H9 (cell line): ENCODE data around the gene DENND1A. TPM values are rescaled to one million over a fixed set of nuclear protein-coding genes. Genes with fewer than 3 reads are reported as not detected.

Source experiments
- DNase-seq: peaks from one replicate; pipeline ENCODE4 v3.0.0-alpha.2; 2017
- H2AFZ ChIP-seq: one replicate; pipeline ENCODE4 v1.6.1; 2013; ENCODE audit warnings: mild to moderate bottlenecking, low read length, control low read depth, moderate library complexity
- H2AK5ac ChIP-seq: 2 replicates; pipeline ENCODE4 v1.6.1; 2013; ENCODE audit warnings: low read length, control low read depth, mixed read lengths; ENCODE audit not compliant: insufficient read length
- H2BK120ac ChIP-seq: one replicate; pipeline ENCODE4 v1.6.1; 2013; ENCODE audit warnings: low read depth, mild to moderate bottlenecking, low read length, control low read depth, inconsistent platforms; ENCODE audit not compliant: poor library complexity, severe bottlenecking
- H2BK12ac ChIP-seq: 2 replicates; pipeline ENCODE4 v1.6.1; 2013; ENCODE audit warnings: low read length, control low read depth, mixed read lengths, low read depth; ENCODE audit not compliant: insufficient read length
- H2BK15ac ChIP-seq: 2 replicates; pipeline ENCODE4 v1.6.1; 2013; ENCODE audit warnings: low read depth, low read length, control low read depth
- H2BK20ac ChIP-seq: one replicate; pipeline ENCODE4 v1.6.1; 2013; ENCODE audit warnings: low read depth, mild to moderate bottlenecking, low read length, control low read depth, inconsistent platforms; ENCODE audit not compliant: poor library complexity, severe bottlenecking
- H2BK5ac ChIP-seq: 2 replicates; pipeline ENCODE4 v1.6.1; 2013; ENCODE audit warnings: low read length, control low read depth, mixed read lengths; ENCODE audit not compliant: insufficient read length
- H3K14ac ChIP-seq: 2 replicates; pipeline ENCODE4 v1.6.1; 2013; ENCODE audit warnings: low read length, control low read depth; ENCODE audit not compliant: insufficient read depth
- H3K18ac ChIP-seq: 2 replicates; pipeline ENCODE4 v1.6.1; 2013; ENCODE audit warnings: low read depth, mild to moderate bottlenecking, mixed read lengths, low read length, control low read depth; ENCODE audit not compliant: insufficient read length
- H3K23ac ChIP-seq: 2 replicates; pipeline ENCODE4 v1.6.1; 2013; ENCODE audit warnings: low read length, control low read depth, mixed read lengths, low read depth; ENCODE audit not compliant: insufficient read length
- H3K23me2 ChIP-seq: 2 replicates; pipeline ENCODE4 v1.6.1; 2013; ENCODE audit warnings: low read depth, mild to moderate bottlenecking, mixed read lengths, low read length, control low read depth; ENCODE audit not compliant: insufficient read length, poor library complexity, severe bottlenecking
- H3K27ac ChIP-seq: 2 replicates; pipeline ENCODE4 v1.5.1; 2013; ENCODE audit warnings: low read length, control low read depth, mixed read lengths, low read depth; ENCODE audit not compliant: insufficient read length
- H3K27me3 ChIP-seq: 2 replicates; pipeline ENCODE4 v1.6.1; 2013; ENCODE audit warnings: low read length, control low read depth, inconsistent platforms; ENCODE audit not compliant: insufficient read depth
- H3K4ac ChIP-seq: 2 replicates; pipeline ENCODE4 v1.6.1; 2013; ENCODE audit warnings: low read depth, mild to moderate bottlenecking, control low read depth, inconsistent platforms, low read length, moderate library complexity
- H3K4me1 ChIP-seq: 2 replicates; pipeline ENCODE4 v1.6.1; 2013; ENCODE audit warnings: low read length, control low read depth, inconsistent platforms; ENCODE audit not compliant: insufficient read depth
- H3K4me2 ChIP-seq: 2 replicates; pipeline ENCODE4 v1.6.1; 2013; ENCODE audit warnings: low read length, control low read depth, mixed read lengths; ENCODE audit not compliant: insufficient read length, insufficient read depth
- H3K56ac ChIP-seq: 2 replicates; pipeline ENCODE4 v1.6.1; 2013; ENCODE audit warnings: low read depth, mild to moderate bottlenecking, mixed read lengths, low read length, control low read depth; ENCODE audit not compliant: insufficient read length
- H3K79me1 ChIP-seq: 2 replicates; pipeline ENCODE4 v1.6.1; 2013; ENCODE audit warnings: low read depth, mild to moderate bottlenecking, moderate library complexity, low read length, control low read depth, inconsistent platforms; ENCODE audit not compliant: insufficient read depth, poor library complexity, severe bottlenecking
- H3K79me2 ChIP-seq: 2 replicates; pipeline ENCODE4 v1.6.1; 2013; ENCODE audit warnings: low read length, control low read depth, inconsistent platforms; ENCODE audit not compliant: insufficient read depth
- H3K9ac ChIP-seq: 2 replicates; pipeline ENCODE4 v1.6.1; 2013; ENCODE audit warnings: low read length, control low read depth, mixed read lengths; ENCODE audit not compliant: insufficient read length; ENCODE audit errors: extremely low read depth
- H3K9me3 ChIP-seq: one replicate; pipeline ENCODE4 v1.6.1; 2013; ENCODE audit warnings: low read depth, low read length, inconsistent platforms; ENCODE audit not compliant: control insufficient read depth
- H3T11ph ChIP-seq: one replicate; pipeline ENCODE4 v1.6.1; 2013; ENCODE audit warnings: mild to moderate bottlenecking, low read length, control low read depth, inconsistent platforms
- H4K20me1 ChIP-seq: one replicate; pipeline ENCODE4 v1.6.1; 2013; ENCODE audit not compliant: control insufficient read depth, insufficient read length, insufficient read depth
- H4K5ac ChIP-seq: 2 replicates; pipeline ENCODE4 v1.6.1; 2013; ENCODE audit warnings: low read depth, mild to moderate bottlenecking, mixed read lengths, low read length, control low read depth; ENCODE audit not compliant: insufficient read length
- H4K8ac ChIP-seq: replicated peaks from 2 replicates; pipeline ENCODE4 v1.6.1; 2013; ENCODE audit warnings: low read length, control low read depth, mixed read lengths, low read depth; ENCODE audit not compliant: insufficient read length
- H4K91ac ChIP-seq: 2 replicates; pipeline ENCODE4 v1.6.1; 2013; ENCODE audit warnings: low read depth, mild to moderate bottlenecking, moderate library complexity, mixed read lengths, low read length, control low read depth; ENCODE audit not compliant: insufficient read length
- H3K27ac Mint-ChIP-seq, 3 experiments: 2 replicates in 2 of 3; 3 replicates in 1 of 3; pipeline ENCODE4 v1.8.0; 2020 to 2021; ENCODE audit warnings: mixed read lengths in 3 of 3, mild to moderate bottlenecking in 1 of 3, moderate library complexity in 1 of 3
- H3K27me3 Mint-ChIP-seq: 2 replicates; pipeline ENCODE4 v1.8.0; 2021; ENCODE audit warnings: low read depth, mild to moderate bottlenecking, moderate library complexity, mixed read lengths
- H3K36me3 Mint-ChIP-seq, 3 experiments: 2 replicates in 2 of 3; 3 replicates in 1 of 3; pipeline ENCODE4 v1.8.0; 2020 to 2021; ENCODE audit warnings: low read depth in 3 of 3, mixed read lengths in 3 of 3; ENCODE audit not compliant: insufficient read depth in 1 of 3
- H3K4me1 Mint-ChIP-seq, 2 experiments: 2 replicates each; pipeline ENCODE4 v1.8.0; 2020; ENCODE audit warnings: mixed read lengths in 2 of 2
- H3K4me3 Mint-ChIP-seq, 2 experiments: 2 replicates in 1 of 2; 3 replicates in 1 of 2; pipeline ENCODE4 v1.8.0; 2020 to 2021; ENCODE audit warnings: mild to moderate bottlenecking in 2 of 2, mixed read lengths in 2 of 2, moderate library complexity in 1 of 2
- H3K9me3 Mint-ChIP-seq, 2 experiments: 2 replicates in 1 of 2; 3 replicates in 1 of 2; pipeline ENCODE4 v1.8.0; 2020; ENCODE audit warnings: mild to moderate bottlenecking in 2 of 2, mixed read lengths in 2 of 2, moderate library complexity in 1 of 2
- WGBS: extraction: QIAGEN DNeasy Blood & Tissue Kit; methylation state at CpG from one replicate; pipeline ENCODE4 v1.1.7; 2013; ENCODE audit warnings: missing lambda C conversion rate, low lambda C conversion rate, mixed read lengths; ENCODE audit not compliant: insufficient read length; ENCODE audit errors: extremely low coverage; 5-methylcytosine and 5-hydroxymethylcytosine counted together
- total RNA-seq: library from RNA; stranded (reverse); gene quantifications from 2 replicates; pipeline ENCODE4 v1.2.1, GENCODE V29; 2021
- TF ChIP-seq, protein P1 (sequence below): fragments of 200-600 bp; sonication (generic); conservative IDR thresholded peaks from 3 replicates; pipeline ENCODE4 v1.8.0; 2021; ENCODE audit warnings: antibody characterized with exemption, mild to moderate bottlenecking

Gene DENND1A
- total RNA-seq, 1 experiment from 2014 or later, result 20.4 TPM

DNA sequence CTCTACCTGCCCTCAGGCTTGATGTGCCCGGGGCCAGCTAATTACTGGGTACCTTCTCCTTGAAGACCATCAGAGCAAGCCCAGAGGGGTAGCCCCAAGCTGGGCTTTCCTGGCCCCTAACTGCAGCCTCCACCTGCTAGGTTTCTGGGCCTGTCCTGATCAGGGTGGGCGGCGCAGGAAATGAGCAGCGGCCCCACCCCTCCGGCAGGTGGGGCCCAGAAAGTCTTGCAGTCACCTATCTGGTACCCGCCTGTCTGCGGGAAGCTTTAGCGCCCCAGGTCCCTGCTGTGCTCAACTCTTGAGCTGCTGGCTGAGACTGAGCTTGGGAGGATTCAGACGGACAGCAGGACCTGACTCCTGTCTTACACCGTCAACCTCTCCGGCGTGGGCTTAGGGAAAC is 44.5 kb upstream of the DENND1A start:
- no peaks in the 10 kb centered on the region for H3K36me3 Mint-ChIP-seq
- Histone ChIP-seq H3K79me2 (no peaks in the 10 kb centered on the region), H2BK120ac (no peak overlapping the region)

More for the DNA sequence above, 44.5 kb upstream of the DENND1A start:
- no peak overlapping the region for H4K91ac ChIP-seq
- no peak overlapping the region for H3K4ac ChIP-seq
- no peak overlapping the region; the same call in 1 of the 2 replicates for H3K14ac ChIP-seq
- H2BK15ac ChIP-seq, result no peak overlapping the region
- no peak overlapping the region for H3K56ac ChIP-seq
- H3T11ph ChIP-seq, result no peak overlapping the region
- H3K18ac ChIP-seq, result no peak overlapping the region
- Mint-ChIP-seq H3K4me3 (no peak overlapping the region), H3K27ac (no peak overlapping the region), H3K9me3 (no peaks in the 10 kb centered on the region), H3K4me1 (no peaks in the 10 kb centered on the region), H3K27me3 (peaks cover 35% of the 10 kb centered on the region)
- no peaks in the 10 kb centered on the region for H3K27me3 ChIP-seq
- H3K4me1 ChIP-seq, result no peaks in the 10 kb centered on the region
- H4K20me1 ChIP-seq, result no peaks in the 10 kb centered on the region
- no peak overlapping the region for H3K9ac ChIP-seq
- no peak overlapping the region for H2BK20ac ChIP-seq
- no peak overlapping the region for H4K5ac ChIP-seq
- H3K23ac ChIP-seq, result no peak overlapping the region
- no peaks in the 10 kb centered on the region for H3K79me1 ChIP-seq
- no peak overlapping the region for H2BK12ac ChIP-seq
- no peak overlapping the region for H2AK5ac ChIP-seq
- H3K4me2 ChIP-seq, result no peak overlapping the region
- H3K23me2 ChIP-seq, result no peaks in the 10 kb centered on the region
- no peak overlapping the region for H3K27ac ChIP-seq
- TF ChIP-seq, protein P1, sequence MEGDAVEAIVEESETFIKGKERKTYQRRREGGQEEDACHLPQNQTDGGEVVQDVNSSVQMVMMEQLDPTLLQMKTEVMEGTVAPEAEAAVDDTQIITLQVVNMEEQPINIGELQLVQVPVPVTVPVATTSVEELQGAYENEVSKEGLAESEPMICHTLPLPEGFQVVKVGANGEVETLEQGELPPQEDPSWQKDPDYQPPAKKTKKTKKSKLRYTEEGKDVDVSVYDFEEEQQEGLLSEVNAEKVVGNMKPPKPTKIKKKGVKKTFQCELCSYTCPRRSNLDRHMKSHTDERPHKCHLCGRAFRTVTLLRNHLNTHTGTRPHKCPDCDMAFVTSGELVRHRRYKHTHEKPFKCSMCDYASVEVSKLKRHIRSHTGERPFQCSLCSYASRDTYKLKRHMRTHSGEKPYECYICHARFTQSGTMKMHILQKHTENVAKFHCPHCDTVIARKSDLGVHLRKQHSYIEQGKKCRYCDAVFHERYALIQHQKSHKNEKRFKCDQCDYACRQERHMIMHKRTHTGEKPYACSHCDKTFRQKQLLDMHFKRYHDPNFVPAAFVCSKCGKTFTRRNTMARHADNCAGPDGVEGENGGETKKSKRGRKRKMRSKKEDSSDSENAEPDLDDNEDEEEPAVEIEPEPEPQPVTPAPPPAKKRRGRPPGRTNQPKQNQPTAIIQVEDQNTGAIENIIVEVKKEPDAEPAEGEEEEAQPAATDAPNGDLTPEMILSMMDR, result no peak
- no peak for DNase-seq
- H4K8ac ChIP-seq, result no peak overlapping the region
- WGBS, result no CpG with 5 or more reads among the region's 12 CpGs
- peaks cover 11% of the 10 kb centered on the region for H3K9me3 ChIP-seq
- H2AFZ ChIP-seq, result no peak overlapping the region
- H2BK5ac ChIP-seq, result no peak overlapping the region
